D341Med (cell line): ENCODE measurements around the gene SHISA9.
A peak's percentile ranks its signal among the peaks of the same experiment; 100 is the strongest.
"Not testable (repeated sequence)": the region's sequence is repeated elsewhere in the genome, so short reads cannot be mapped to it uniquely, and the experiment has no call there.

Experiments used
- DNase-seq: peaks from one replicate; pipeline ENCODE4 v3.0.0; 2012; ENCODE audit warnings: low spot score

The SHISA9 gene

DNA sequence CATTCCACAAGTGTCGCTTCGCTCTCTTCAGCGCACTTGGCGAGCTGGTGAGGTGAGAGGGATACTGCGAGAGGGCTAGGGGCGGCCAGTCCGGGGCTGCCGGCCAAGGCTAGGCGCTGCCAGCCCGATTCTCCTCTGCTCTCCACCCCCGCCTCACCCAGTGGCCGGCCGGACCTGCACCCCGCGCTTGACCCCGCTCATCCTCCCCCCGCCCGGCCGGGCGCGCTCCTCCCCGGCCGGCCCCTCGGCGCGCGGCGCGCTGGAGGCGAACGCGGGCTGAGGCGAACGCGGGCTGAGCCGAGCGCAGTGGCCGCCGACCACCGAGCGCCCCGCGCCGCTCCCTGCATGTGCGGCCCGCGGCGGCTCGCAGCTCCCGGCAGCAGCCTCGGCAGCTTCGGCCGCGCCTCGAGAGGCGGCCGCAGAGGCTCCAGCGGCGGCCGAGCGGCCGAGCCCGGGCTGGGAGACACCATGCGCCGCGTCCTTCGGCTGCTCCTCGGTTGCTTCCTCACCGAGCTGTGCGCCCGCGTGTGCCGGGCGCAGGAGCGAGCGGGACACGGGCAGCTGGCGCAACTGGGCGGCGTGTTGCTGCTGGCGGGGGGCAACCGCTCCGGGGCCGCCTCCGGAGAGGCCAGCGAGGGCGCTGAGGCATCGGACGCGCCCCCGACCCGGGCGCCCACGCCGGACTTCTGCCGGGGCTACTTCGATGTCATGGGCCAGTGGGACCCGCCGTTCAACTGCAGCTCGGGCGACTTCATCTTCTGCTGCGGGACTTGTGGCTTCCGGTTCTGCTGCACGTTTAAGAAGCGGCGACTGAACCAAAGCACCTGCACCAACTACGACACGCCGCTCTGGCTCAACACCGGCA, at the start of gene SHISA9:
TSS of gene SHISA9 (plus strand) at position 2 of the 865 bp plus-strand sequence.
- peak; percentile 62 for DNase-seq

GRCh38 chr16:12853972-12854371, 47.4 kb upstream of the SHISA9 start:
- DNase-seq: no peak

GRCh38 chr16:12857435-12857834, 44.0 kb upstream of the SHISA9 start:
- DNase-seq: not testable (repeated sequence)

DNA sequence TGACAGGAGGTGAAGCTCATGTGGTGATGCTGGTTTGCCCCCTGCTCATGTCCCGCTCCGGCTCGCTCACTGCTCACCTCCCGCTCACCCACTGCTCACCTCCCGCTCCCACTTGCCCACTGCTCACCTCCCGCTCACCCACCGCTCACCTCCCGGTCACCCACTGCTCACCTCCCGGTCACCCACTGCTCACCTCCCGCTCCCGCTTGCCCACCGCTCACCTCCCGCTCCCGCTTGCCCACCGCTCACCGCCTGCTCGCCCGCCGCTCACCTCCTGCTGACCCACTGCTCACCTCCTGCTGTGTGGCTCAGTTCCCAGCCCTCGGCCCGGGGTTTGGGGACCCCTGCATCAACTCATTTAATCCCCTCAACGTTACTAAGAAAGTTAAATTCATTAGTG, 39.1 kb upstream of the SHISA9 start:
- DNase-seq: no peak

DNA sequence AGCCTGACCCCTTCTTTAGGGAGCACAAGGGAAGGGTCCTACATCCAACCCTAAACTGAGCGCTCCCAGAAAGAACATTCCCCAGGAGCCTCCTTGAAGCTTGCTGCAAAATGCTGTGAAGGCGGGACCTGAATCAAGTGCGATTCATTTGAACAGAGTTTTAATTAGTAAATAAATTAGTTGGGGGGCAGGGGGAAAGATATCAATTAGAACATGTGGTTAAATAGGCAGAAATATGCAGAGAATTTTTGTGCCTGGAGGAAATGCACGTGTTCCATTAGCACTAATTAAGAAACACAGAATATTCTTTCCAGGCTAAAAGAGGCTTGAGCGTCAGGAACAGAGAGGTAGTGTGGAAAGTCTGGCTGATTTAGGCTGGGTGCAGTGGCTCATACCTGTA, 38.5 kb upstream of the SHISA9 start:
- DNase-seq: no peak

GRCh38 chr16:12866981-12867551, 34.3 kb upstream of the SHISA9 start:
- no peak for DNase-seq

DNA sequence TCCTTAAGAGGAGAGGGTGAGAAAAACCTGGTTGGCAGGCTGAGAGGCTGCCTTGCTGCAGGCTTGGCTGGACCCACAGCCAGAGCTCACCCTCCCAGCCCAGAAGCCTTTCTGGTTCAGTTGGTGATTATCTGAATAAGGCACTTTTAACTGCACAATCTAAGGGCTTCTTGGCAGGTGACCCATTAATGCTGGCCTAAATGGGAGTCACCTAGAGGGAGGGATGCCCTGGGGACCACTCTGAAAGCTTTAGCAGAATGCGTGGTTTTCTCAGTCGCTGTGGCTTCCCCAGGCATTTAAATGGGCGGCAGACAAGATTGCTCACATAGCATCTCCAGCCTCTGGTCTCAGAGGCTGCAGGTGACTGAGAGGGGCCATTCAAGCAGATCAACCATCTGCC, 33.2 kb upstream of the SHISA9 start:
- no peak for DNase-seq

DNA sequence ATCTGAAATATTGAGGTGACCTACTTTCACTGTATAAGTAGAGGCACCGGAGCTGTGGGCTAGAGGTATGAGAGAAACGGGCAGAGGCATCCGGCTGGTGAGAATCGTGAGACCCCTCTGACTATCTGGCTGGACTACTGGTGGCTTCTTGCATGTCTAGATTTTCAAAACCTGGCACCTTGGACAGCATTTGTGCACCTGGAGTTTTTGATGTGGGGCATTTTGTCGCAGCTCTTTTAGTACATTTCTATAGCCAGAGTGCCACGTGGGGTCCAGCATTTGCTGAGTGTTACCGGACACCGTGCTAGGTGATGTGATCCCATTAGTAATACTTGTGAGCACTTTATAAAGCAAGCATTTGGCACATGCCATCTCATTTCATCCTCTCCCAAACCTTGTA, 32.6 kb upstream of the SHISA9 start:
- DNase-seq: no peak

- DNase-seq: no peak
These were observed 31.5 kb upstream of the SHISA9 start for GRCh38 chr16:12869698-12870427.

DNA sequence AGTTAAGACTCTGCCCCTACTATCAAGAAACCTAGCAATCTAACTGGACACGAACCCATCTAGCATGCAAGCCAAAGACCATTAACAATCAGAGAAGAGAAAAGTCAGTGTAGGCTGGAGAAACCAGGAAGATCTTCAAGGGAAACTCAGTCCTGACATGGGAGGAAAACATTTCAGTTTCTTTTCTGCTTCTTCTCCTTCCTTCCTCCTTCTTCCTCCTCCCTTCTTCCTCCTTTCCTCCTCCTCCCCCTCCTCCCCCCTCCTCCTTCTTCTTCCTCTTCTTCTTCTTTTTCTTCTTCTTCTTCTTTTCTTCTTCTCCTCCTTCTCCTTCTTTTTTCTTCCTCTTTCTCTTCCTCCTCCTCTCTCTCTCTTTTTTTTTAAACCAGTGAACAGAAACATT, 29.6 kb upstream of the SHISA9 start:
- no peak for DNase-seq

DNA sequence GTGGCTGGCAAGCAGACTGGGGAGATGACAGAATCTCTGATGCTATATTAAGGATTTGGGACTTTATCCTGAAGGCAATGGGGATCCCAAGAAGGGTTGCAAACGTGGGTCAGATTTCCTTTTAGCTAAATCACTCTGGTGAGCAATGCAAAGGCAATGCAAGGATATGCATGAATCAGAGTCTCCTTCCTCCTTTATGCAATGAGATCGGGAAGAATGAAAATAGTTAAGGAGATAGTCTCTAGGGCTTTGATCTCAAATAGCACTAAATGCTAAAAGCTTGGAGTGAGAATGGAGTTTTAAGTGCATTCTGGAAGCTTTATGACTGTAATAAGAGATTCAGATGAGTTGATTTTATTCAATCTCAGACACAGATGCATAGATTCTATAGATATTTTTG, 27.2 kb upstream of the SHISA9 start:
- DNase-seq: no peak

- DNase-seq: no peak
These were observed 24.6 kb upstream of the SHISA9 start for GRCh38 chr16:12876778-12877177.

- DNase-seq: no peak
These were observed 22.4 kb upstream of the SHISA9 start for GRCh38 chr16:12878973-12879372.

GRCh38 chr16:12879812-12880211, 21.6 kb upstream of the SHISA9 start:
- DNase-seq: no peak

GRCh38 chr16:12881182-12881581, 20.2 kb upstream of the SHISA9 start:
- DNase-seq: no peak

GRCh38 chr16:12881740-12882139, 19.7 kb upstream of the SHISA9 start:
- no peak for DNase-seq

- DNase-seq: no peak
These were observed 15.7 kb upstream of the SHISA9 start for GRCh38 chr16:12885742-12886141.

DNA sequence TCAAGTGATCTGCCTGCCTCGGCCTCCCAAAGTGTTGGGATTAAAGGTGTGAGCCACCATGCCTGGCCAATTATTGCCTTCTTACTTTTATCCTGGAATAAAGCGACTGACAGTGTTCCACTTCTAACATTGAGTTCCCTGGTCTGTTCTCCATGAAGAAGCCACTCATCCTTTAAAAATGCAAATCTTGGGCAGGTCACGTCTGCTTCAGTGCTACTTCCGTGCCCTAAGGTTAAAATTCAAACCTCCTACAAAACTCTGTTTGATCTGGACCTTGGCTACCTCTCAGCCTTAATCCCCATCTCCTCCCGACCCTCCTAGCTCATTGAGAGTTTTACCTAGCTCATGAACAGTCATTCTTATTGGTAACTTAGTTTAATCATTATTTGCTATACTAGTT, 9.6 kb upstream of the SHISA9 start:
- no peak for DNase-seq

DNA sequence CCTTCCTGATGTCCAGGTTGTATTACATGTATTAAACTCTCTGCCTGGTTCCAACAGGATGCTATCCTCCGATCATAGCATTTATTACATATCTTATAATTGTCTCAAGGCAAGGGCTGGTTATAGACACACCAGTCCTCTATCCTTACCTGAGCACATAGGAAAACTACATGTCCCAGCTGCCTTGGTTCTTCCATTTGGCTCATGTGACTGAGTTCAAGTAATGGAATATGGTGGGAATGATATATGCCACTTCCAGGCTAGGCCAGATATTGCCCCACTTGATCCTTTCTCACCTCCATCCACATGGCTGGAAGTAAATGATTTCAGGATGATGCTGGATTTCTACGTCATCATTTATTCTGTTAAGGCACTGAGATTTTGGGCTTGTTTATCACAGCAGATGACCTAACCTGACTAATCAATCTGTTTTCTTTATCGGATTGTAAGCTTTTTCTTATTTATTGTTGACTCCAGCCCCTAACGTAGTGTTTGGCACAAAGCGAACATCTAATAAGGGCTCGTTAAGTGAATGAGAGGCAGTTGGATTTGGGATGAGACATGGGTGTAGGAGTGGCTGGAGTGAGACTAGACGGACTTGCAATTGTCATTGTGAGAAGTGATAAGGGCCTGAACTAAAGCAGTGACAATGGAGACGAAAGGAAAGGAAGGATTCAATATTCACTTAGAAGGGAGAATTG, 8.2 kb upstream of the SHISA9 start:
- no peak for DNase-seq

GRCh38 chr16:12896562-12896961, 4.8 kb upstream of the SHISA9 start:
- peak; percentile 46 for DNase-seq

DNA sequence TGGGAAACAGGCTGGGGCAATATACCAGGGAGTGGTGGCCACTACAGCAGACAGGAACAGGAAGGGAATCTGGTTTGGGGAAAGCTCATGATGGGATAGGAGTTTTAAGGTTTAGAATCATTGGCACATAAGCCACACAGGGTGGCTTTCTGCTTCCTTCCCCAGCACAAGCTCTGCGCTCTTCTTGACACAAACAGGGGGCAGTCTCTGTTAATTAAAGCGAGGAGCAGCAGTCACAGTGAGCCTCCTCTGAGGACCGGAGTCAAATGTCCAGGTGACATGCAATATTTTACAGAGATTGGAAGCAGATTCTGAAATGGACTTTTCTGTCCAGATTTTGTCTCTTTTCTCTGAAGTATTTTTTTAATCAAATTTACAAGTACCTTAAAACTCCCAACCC, 2.8 kb upstream of the SHISA9 start:
- DNase-seq: peak; percentile 52

DNA sequence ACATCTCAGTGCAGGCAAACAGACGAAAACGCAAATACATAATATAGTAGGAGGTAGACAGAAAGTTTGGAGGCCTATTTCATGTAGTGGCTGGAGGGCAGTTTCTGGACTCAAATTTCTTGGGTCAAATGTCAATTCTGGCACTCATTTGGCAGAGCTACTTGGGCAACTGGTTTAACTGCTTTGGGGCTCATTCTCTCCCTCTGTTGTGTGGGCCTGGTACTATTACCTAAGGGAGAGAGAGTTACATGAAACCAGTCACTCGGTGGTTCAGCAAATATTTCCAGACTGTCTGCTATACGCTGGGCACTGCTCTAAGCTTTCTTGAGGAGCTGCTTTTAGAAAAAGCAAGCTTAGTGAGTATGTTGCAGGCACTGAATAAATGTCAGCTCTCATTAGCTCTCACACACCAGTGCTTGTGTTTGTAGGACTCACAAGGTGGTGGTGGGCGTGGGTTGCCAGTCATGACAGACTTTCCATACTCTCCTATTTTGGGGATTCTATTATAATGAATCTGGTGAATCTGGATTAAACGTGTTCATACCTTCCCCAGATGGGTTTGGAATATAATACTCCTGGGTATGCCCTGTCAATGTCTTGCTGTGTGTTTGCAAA, 1.8 kb upstream of the SHISA9 start:
- DNase-seq: no peak
